ENCODE results near the gene NTSR2.
A peak's percentile ranks its signal among the peaks of the same experiment; 100 is the strongest.

Gene NTSR2

DNA sequence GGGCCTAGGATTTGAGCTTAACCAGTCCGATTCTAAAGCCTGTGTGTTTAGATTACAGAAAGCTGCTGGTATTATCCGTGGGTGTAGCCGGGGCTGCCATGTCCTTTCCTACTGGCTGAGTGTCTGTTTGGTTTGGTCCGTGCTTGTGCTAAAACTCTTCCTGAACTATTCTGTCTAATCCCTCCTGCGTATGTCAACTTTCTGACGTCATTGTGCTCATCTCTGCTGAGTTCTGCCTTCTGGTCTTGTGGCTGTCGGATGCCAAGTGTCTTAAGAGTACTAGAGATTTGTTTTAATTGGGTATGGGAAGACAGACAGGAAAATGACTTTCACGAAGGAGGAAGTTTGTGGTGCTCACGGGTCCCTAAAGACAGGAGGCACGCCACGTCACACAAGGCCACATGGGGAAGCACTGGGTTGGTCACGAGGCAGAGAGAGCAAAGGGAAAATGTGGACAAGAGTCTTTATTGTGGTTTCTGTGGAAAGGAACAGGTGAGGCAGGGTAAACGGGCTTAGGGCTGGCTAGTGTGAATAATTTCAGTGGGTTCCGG, 31.8 kb upstream of the NTSR2 start:
- H3K27ac ChIP-seq, result no peak overlapping the region
- H3K4me3 ChIP-seq, result no peak overlapping the region

DNA sequence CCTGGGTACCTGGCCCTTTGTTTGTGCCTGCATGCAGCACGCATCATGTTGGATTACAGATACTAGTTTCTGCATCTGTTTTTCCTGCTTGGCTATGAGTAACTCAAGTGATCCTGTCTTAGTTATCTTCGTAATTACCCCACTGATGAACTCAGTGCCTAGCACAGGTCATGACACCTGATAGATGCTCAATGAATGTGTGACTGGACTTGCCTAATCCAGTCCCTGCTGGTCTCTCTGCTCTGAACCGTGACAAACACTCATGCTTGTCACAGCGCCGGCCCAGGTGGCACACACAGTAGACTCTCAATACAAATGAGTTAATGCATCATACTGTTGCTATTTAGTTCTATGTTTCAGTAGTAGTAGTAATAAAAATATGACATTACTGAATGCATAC, 31.2 kb upstream of the NTSR2 start:
- Histone ChIP-seq H3K27ac (no peak overlapping the region), H3K4me3 (no peak overlapping the region)

DNA sequence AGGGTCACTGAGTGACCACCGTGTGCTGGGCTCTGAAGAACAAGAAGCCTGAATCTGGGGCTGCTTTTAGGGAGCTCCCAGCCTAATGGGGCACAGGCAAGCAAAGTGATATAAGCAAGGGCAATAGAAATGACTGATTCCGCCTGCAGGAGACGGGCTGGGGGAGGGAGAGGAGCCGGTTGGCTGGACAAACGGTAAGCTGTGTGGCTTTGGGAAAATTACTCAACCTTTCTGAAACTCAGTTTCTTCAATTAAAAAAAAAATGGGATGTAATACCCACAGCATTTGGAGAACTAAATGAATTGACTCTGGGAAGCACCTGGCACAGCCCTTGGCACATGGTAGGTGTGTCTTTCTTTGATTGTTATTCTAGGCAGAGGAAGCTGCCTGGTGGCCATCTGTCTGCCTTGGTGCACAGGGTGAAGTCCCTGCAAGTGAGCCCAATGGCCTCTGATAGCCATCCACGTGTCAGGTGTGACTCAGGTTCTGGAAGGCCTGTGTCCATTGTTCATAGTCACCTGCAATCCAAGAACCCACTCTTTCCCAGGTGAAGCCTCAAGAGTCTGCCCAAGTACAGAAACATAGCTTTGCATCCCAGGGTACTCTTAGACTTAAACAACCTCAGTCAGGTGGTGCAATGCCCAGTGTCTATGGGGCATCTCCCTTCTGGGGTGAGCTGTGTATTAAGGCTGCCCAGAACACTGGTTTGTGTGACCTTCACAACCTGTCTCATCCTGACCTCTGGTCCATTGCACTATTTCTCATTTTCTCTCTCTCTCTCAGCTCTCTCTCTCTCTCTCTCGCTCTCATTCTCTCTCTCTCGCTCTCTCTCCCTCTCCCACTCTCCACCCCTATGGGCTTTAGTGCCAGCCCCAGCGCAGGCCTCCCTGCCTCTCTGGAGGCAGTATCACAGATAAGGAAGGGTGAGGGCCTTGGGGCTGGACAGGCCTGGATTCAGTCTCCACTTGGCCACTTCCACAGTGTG, 30.0 kb upstream of the NTSR2 start:
- Histone ChIP-seq H3K4me3 (no peak overlapping the region), H3K27ac (no peak overlapping the region)

DNA sequence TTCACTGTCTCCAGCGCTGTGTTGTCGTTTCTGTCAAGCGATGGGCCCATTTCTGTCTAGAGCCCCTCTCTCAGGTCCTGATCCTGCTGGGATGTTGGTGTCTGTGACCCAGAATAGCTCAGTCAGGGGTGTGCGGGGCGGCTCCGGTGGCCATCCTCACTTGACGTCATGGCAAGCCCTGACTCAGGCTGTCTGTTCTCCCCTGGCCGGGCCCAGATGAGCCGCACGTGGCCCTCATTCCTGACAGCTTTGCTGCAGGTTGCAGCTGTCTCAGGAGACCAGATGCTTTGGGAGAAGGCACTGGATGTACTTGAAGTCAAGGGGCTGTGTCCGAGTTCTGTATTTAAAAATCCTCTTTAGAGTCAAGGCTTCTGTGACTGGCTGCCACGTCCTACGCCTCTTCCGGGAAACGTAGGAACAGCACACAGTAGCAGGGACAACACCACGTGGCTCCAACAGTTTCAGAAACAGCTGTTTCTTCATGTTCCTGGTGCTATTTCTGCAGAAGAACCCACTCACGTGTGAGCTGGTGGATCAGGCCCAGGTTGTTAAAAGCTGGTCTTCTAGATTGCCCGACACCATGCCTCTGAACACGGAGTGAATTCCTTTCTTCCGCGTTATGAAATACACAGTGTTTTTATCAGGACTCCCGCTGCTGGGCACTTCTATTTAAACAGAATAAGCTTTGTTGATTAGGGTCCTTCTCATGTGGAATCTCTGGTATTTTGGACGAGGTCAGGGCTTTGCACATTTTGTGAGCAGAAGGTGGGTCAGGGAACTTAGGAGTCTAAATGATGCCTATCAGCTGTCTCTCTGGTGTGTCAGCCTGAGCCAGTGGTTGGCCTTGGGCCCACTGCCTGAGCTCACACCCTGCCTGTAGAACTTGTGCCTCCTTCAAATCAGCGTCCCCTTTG, 28.3 kb upstream of the NTSR2 start:
- Histone ChIP-seq H3K27ac (peak overlapping the region in 4 of 21 experiments; percentile 30 to 65 (median 44)), H3K4me3 (no peak overlapping the region)

DNA sequence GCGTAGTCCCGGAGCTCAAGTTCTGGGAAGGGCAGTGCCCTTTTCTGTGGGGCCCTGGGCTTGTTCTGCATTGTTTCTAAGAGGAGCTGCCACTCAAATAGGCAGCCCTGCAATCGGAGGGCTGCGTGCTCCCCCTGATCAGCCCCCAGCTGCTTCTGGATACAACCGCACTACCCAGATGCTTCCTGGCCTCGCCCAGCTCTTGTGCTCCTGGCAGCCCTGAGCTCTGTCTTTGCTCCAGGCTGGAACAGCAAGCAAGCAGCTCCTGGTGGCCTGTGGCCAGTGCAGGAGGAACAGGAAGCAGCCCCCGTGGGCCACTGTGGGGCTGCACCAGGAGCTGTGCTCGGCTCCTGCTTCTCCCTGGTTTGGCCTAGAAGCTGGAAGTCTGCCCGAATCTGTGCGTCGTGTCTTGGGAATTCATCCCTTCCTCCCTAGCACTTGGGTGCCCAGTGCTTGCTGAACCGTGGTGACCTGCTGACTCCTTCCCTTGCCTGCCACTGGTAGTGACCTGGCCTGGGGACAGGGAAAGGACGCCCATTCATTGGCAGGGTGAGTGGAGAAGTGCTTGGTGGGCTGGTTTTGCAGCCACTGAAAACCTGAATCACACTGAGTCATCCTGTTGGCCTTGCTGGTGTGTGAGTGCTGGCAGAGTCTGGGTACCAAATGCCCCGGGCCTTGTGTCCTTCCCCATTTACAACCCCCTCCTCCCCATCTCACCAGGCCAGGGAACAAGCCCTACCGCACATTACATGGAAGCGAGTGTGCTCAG, 27.3 kb upstream of the NTSR2 start:
- Histone ChIP-seq H3K4me3 (no peak overlapping the region), H3K27ac (peak overlapping the region in 5 of 21 experiments; percentile 30 to 65 (median 39))

DNA sequence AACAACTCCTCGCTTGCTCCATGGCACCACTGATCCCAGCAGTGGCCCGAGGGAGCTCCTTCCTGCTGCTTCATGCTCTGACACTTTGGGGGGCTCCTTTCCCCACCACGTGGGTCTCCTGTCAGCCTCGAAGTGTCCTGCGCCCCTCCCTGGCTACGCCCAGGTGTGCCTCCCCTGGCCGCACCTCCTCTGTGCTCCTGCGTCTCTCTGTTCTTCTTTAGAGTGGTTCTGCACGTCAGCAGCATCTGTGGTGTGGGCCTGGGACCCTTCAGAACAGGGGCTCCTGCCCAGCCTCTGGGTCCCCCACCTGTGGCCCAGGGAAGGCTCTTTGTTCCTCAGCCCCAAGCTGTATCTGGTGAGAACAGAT, 26.7 kb upstream of the NTSR2 start:
- H3K4me3 ChIP-seq, result no peak overlapping the region
- H3K27ac ChIP-seq, result peak overlapping the region in 3 of 21 experiments; percentile 30 to 36 (median 31)

DNA sequence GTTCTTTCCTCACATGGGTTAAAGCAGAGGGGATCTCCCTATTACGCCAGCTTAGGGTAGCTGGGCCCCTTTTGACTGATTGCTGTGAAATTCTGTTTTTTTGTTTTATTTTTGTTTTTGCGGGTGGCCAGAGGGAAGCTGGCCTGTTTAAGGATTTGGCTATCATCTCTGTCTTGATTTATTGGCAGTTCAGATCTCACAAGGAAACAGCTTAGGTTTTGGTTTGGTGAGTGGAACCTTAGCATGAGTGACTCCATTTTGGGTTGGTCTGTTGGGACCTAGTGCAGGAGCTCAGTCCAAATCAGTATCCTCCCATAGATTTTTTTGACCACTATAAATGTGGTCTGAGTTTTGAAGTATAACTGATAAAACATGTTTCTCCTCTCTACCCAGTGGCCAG, 25.6 kb upstream of the NTSR2 start:
- Histone ChIP-seq H3K4me3 (no peak overlapping the region), H3K27ac (no peak overlapping the region)

DNA sequence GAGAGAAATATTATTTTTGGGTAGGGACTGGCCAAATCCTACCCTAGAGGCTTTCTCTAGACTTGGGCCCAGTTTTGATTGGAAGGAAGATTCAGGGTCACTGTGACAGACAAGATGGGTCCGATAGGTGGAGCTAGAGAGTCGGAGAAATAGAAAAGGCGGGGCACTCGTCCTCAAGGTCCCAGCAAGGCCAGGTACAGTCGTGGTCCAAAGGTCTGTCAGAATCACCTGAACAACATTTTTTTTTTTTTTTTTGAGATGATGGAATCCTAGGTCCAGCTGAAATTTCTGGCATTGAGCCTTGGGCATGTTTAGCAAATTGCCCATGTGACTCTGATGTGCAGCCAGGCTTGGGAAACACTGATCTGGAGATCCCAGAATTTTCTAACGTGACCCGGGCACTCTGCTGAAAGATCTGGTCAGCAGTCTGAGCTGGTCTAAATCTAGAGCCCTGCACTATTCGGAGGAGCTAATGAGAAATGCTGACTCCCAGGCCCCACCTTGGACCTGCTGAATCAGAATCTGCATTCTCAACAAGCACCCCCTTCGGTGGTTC, 23.0 kb upstream of the NTSR2 start:
- H3K4me3 ChIP-seq, result no peak overlapping the region
- no peak overlapping the region for H3K27ac ChIP-seq

DNA sequence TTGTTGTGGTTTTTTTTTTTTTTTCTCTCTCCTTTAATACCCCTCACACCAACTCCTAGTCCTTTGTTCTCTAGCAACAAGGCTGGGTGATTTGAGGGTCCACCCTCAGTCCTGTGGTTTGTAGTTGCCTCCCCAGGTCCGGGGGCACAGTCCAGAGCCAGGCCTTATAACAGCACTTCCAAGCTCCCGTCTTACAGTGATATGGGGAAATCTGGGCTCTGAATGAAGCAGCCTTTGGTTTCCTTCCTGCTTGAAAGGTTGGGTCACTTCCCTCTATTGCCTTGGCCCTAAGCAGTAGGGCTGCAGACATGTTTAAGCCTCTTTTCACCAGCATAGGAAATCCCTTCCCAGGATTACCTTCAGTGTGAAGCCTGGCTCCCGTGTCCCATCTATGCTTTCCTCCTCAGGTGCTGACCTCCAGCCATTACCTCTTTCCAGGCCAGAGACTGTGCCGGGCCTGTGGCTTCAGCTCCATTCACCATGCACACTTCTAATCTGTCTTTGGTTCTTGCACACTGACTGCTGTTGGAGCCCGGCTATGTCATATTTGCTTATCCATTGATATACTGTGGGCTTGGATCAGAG, 21.2 kb upstream of the NTSR2 start:
- Histone ChIP-seq H3K4me3 (no peak overlapping the region), H3K27ac (no peak overlapping the region)

DNA sequence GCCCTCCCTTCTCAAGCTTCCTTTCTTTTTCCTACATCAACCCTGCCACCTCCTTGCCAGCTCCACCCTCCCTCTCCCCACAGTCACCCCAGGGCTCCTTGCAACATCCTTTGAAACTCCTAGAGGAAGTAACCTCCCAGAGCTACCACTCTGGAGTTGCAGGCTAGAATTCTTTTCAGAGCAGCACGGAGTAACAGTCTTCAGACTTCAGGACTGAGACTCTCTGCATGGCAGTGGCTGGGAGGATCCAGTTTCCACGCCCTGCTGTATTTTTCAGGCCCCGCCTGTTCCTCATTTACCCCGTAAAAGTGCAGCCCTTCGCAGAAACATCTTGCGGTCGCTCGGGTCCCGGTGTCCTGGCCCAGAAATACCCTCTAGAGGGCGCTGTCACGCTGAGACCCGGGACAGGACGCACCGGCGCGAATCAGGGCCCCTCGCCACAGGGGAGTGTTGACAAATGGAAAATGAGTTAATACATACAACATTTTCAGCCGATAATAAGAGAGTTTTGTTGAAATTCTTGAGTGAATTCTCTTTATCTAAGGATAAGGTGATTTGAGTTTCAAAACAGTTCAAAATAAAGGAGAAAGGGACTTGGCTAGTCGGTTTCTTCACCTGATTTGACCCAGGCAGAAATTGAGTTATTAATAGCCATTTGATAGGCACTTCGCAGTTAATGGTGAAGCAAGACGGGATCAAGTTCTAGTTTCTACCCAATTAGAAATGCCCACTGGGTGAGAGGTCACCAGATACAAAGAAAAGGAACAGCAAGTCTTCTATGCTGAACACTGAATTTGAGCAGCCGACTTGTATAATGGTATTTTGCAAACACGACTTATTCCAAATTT, 18.5 kb upstream of the NTSR2 start:
- H3K4me3 ChIP-seq, result peak overlapping the region in 2 of 7 experiments; percentile 6 to 8

DNA sequence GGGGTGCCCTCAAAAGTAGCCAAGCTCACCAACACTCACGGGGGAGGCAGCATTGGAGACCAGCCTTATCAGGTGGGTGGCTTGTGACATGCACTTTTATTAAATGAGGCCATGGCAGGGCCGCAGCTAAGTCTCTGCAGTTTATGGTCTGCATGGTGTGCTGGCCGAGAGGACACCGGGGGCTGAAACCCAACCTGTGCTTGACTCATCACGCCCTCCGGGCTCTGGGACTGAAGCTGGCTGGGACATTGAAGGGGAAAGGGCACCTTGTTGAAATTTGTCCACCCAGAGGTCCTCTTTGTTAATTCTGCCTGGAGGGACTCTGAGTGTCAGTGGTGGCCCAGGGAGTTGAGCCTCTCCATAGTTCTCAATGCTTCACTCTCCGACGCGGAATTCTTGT, 17.7 kb upstream of the NTSR2 start:
- Histone ChIP-seq H3K4me3 (peak overlapping the region in 1 of 7 experiments; percentile 6), H3K27ac (peak overlapping the region in 1 of 21 experiments; percentile 16)

More for the DNA sequence above, 18.5 kb upstream of the NTSR2 start:
- H3K27ac ChIP-seq, result peak overlapping the region in 3 of 21 experiments; percentile 1 to 26 (median 16)

DNA sequence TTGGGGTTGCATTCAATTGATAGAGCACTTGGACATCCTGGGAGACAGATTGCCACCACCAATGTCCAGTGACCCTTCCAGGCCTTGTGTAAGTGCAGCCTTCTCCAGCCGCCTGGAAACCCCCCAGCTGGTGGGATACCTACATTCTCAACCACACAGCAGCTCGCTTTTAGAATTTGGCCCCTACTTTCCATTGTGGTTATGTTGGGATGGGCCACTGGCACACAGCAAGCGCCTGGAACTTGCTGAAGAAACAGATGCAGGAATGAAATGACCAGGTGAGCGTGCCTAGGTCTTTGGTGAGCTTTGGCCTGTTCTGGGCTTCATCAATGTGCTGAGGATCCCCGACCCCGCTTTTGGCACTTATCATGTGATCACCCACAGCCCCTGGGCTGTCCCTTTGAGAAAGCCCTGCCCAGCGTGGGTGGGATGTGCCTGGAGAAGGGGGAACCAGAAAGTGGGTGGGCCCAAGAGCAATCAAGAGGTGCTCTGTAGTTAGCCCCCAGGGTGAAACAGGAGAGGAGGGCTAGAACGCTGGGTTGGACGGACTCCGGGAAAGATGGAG, 16.0 kb upstream of the NTSR2 start:
- H3K4me3 ChIP-seq, result no peak overlapping the region
- no peak overlapping the region for H3K27ac ChIP-seq

DNA sequence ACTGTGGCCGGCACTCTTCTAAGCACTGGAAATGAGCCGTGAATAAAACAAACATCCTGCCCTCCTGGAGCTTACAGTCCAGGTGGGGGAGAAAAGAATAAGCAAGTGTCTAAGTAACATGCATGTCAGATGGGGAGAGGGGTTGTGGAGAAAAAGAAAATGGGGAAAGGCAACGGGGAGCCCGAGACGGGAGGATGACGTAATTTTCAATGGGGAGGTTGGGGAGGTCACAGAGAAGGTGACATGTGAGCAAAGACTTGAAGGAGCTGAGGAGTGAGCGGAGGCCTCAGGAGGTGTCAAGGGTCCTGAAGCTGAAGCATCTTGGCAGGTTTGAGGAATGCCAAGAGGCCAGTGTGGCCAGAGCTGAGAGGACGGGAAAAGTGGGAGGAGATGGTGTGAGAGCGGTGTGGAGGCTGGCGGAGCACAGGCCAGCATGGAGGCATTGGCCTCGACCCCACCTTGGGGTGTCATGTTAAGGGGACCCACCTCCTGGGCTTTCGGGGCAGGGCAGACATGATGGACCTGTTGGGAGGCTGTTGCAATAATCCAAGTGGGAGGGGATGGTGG, 15.0 kb upstream of the NTSR2 start:
- H3K27ac ChIP-seq, result no peak overlapping the region
- H3K4me3 ChIP-seq, result no peak overlapping the region

DNA sequence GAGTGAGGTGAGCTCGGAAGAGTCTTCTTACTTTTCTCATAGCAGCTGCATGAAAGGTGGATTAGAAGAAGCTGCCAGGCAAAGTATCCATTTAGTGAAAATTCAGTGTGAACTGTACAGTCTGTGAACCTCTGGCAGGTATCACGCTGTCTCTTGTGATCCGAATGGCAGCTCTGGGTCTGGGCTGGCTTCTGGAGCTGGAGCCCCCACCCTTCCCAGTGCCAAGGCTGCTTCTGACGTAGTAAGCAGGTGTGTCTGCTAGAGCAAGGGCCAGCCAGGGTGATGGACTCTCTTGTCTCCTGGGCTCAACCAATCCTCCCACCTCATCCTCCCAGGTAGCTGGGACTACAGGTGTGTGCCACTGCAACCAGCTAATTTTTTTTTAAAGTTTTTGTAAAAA, 14.0 kb upstream of the NTSR2 start:
- Histone ChIP-seq H3K4me3 (no peak overlapping the region), H3K27ac (no peak overlapping the region)

DNA sequence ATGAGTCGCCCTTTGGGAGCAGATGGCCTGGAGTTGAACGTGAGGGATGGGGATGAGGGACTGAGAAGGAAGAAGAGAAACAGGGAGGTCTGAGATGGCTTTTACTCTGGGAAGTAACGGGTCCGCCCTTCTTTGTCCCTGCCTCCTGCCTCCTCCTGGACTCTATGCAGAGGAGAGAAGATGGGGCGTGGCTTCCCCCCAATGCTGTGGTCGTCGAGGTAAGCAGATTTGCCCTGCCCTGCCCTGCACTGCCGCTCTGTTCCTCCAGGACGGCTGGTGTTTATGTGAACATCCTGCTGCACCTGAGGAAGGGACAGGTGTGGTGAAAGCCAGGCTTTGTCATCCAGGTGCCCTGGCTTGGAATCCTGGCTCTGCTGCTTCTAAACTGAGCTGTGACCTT, 13.5 kb upstream of the NTSR2 start:
- no peak overlapping the region for H3K4me3 ChIP-seq
- no peak overlapping the region for H3K27ac ChIP-seq

DNA sequence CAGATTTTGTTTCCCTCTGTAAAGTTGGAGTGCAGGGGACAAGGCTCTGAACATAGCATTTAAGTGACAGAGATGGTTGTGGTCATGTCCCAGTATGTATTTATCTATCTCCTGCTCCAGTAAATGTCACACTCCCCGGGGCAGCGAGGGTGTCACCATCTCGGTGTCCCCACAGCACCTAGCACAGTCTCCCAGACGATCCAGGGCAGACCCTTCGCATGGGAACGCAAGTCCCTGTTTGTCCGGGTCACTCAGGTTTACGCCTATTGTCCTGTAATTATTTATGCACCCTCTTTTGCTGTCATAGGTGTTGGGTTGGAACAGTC, 12.6 kb upstream of the NTSR2 start:
- Histone ChIP-seq H3K4me3 (no peak overlapping the region), H3K27ac (no peak overlapping the region)

Measured in skin epidermis (tissue), 12 donors.